Activated CD4-positive, alpha-beta memory T cell treated with anti-CD3 and anti-CD28 coated beads for 36 hours (primary cell): Measurements from ENCODE around the gene RANGAP1. TPM values are rescaled to one million over a fixed set of nuclear protein-coding genes. Genes with fewer than 3 reads are reported as not detected.

Experiments
- CTCF ChIA-PET: fragments of 350-600 bp; sonication (Branson Sonifier 250); formaldehyde crosslinking; loops from one replicate; lab custom pipeline; 2021; ENCODE audit warnings: antibody characterized with exemption, inconsistent platforms; lab: Charles Lee
- POLR2A ChIA-PET: fragments of 350-600 bp; sonication (Branson Sonifier 250); formaldehyde crosslinking; loops from one replicate; lab custom pipeline; 2021; ENCODE audit warnings: antibody characterized with exemption; lab: Charles Lee
- DNase-seq: peaks from one replicate; pipeline ENCODE4 v3.0.0-alpha.2; 2020
- H3K27ac Mint-ChIP-seq: one replicate; pipeline ENCODE4 v1.8.0; 2021; ENCODE audit warnings: mixed read lengths
- H3K27me3 Mint-ChIP-seq: one replicate; pipeline ENCODE4 v1.8.0; 2021; ENCODE audit warnings: mixed read lengths
- H3K36me3 Mint-ChIP-seq: one replicate; pipeline ENCODE4 v1.8.0; 2021; ENCODE audit warnings: mixed read lengths
- H3K4me1 Mint-ChIP-seq: one replicate; pipeline ENCODE4 v1.8.0; 2021; ENCODE audit warnings: low read depth, mixed read lengths
- H3K4me3 Mint-ChIP-seq: one replicate; pipeline ENCODE4 v1.8.0; 2021; ENCODE audit warnings: mild to moderate bottlenecking, mixed read lengths
- H3K9me3 Mint-ChIP-seq: one replicate; pipeline ENCODE4 v1.8.0; 2021; ENCODE audit warnings: mixed read lengths
- intact Hi-C: fragments of 100-400 bp; cut with micrococcal nuclease; formaldehyde crosslinking; loops from one replicate; pipeline ENCODE4 v1.15.1; 2023
- microRNA-seq: library from miRNA; unstranded; fragments of <30 nt; microRNA quantifications from one replicate; pipeline ENCODE4 v1.2.0, GENCODE V29; 2022; ENCODE audit warnings: borderline number of aligned reads, borderline microRNAs expressed, borderline replicate concordance
- total RNA-seq, 2 experiments: library from RNA; stranded (reverse); gene quantifications; one replicate each; pipeline ENCODE4 v1.2.3, GENCODE V29; 2021

The RANGAP1 gene
- total RNA-seq, 2 experiments from 2014 or later: 154 to 156 TPM

GRCh38 chr22:41204992-41205900, 80.7 kb downstream of the RANGAP1 start, which contains the start of gene L3MBTL2:
TSS of gene L3MBTL2 (plus strand) at chr22:41205312. CDS start at chr22:41205363, 51 bp downstream.
- H3K9me3 Mint-ChIP-seq: no peaks in the 10 kb centered on the region
- H3K27ac Mint-ChIP-seq: peak within 1 kb of the TSS; percentile 92
- H3K4me3 Mint-ChIP-seq: peak within 1 kb of the TSS; percentile 95
- H3K36me3 Mint-ChIP-seq: peaks cover 13% of the 10 kb centered on the region
- intact Hi-C loops: loop anchor here (5.0 kb wide), 2 partner anchors 82 to 177 kb away; partner anchors contain the start of genes RANGAP1 and TEF
- POLR2A ChIA-PET: no interaction called here
- no peaks in the 10 kb centered on the region for H3K27me3 Mint-ChIP-seq
- peaks cover 26% of the 10 kb centered on the region for H3K4me1 Mint-ChIP-seq
- CTCF ChIA-PET: no interaction called here
- DNase-seq: peak; percentile 99

DNA sequence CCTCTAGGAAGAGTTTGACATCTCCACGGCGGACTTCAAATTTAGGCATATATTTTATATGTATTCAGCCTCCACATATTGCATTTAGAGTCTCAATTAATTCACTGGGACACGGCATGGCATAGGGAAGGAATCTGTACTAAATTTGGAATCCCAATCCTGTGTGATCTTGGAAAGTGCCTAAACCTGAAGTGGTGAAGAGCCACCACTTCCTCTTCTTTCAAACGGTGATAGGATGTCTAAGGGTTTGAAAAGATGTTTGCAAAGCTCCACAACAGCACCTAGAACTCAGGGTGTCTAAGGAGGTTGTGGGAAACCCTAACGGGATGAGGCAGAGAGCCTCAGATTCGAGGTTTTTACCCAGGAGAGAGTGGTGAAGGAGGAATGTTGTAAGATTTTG, 81.9 kb downstream of the RANGAP1 start:
- Mint-ChIP-seq H3K27me3 (no peaks in the 10 kb centered on the region), H3K9me3 (no peaks in the 10 kb centered on the region), H3K36me3 (peaks cover 8% of the 10 kb centered on the region), H3K27ac (no peak overlapping the region), H3K4me1 (peaks cover 26% of the 10 kb centered on the region), H3K4me3 (no peak overlapping the region)
- intact Hi-C loops: no loop called here
- ChIA-PET POLR2A (no interaction called here), CTCF (no interaction called here)
- DNase-seq: no peak

DNA sequence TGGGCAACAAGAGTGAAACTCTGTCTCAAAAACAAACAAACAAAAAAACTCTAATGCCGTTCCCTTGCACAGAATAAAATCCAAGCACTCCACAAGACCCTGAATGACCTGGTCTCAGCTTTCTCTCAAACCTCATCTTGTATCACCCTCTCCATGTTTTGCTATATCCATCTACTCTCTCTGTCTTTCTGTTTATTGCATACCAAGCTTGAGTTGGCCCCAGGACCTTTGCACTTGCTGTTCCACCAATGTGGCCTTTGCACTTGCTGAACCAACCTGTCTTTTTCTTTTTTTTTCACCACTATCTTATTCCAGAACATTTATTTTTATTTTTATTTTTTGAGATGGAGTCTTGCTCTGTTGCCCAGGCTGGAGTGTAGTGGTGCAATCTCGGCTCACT, 82.9 kb downstream of the RANGAP1 start:
- ChIA-PET CTCF (interaction anchor here (0.7 kb wide), 1 partner anchor 269 kb away, joined by 4 read pairs; no protein-coding TSS in a partner anchor), POLR2A (no interaction called here)
- Mint-ChIP-seq H3K4me3 (no peak overlapping the region), H3K36me3 (peaks cover 8% of the 10 kb centered on the region), H3K27me3 (no peaks in the 10 kb centered on the region), H3K27ac (no peak overlapping the region), H3K4me1 (peaks cover 30% of the 10 kb centered on the region), H3K9me3 (no peaks in the 10 kb centered on the region)
- no peak for DNase-seq
- intact Hi-C loops: no loop called here

- H3K9me3 Mint-ChIP-seq: no peaks in the 10 kb centered on the region
- intact Hi-C loops: no loop called here
- CTCF ChIA-PET: no interaction called here
- no peak for DNase-seq
- H3K4me1 Mint-ChIP-seq: peaks cover 22% of the 10 kb centered on the region
- POLR2A ChIA-PET: no interaction called here
- no peaks in the 10 kb centered on the region for H3K27me3 Mint-ChIP-seq
- no peak overlapping the region for H3K27ac Mint-ChIP-seq
- no peak overlapping the region for H3K4me3 Mint-ChIP-seq
- H3K36me3 Mint-ChIP-seq: peaks cover 8% of the 10 kb centered on the region
These were observed 84.8 kb downstream of the RANGAP1 start for GRCh38 chr22:41201141-41201540.

- H3K36me3 Mint-ChIP-seq: no peaks in the 10 kb centered on the region
- intact Hi-C loops: loop anchor here (5.0 kb wide), 2 partner anchors 106 to 246 kb away; partner anchors contain the start of genes EP300 and RBX1
- CTCF ChIA-PET: interaction anchor here (0.7 to 3.6 kb wide), 5 partner anchors 9 to 275 kb away, joined by 3 to 12 read pairs (median 4); no protein-coding TSS in a partner anchor
- H3K27me3 Mint-ChIP-seq: no peaks in the 10 kb centered on the region
- POLR2A ChIA-PET: no interaction called here
- DNase-seq: peak; percentile 78
- H3K9me3 Mint-ChIP-seq: no peaks in the 10 kb centered on the region
- peak overlapping the region; percentile 84 for H3K4me3 Mint-ChIP-seq
- no peak overlapping the region for H3K27ac Mint-ChIP-seq
- peaks cover 9% of the 10 kb centered on the region for H3K4me1 Mint-ChIP-seq
These were observed 87.9 kb downstream of the RANGAP1 start for GRCh38 chr22:41198027-41198580.

GRCh38 chr22:41197038-41197972, 88.7 kb downstream of the RANGAP1 start:
- CTCF ChIA-PET: interaction anchor here (0.7 to 3.6 kb wide), 6 partner anchors 10 to 275 kb away, joined by 3 to 12 read pairs (median 6); no protein-coding TSS in a partner anchor
- intact Hi-C loops: loop anchor here (5.0 kb wide), 2 partner anchors 105 to 245 kb away; partner anchors contain the start of genes EP300 and RBX1
- no peak overlapping the region for H3K27ac Mint-ChIP-seq
- H3K4me3 Mint-ChIP-seq: peak overlapping the region; percentile 84
- H3K4me1 Mint-ChIP-seq: peaks cover 9% of the 10 kb centered on the region
- H3K36me3 Mint-ChIP-seq: no peaks in the 10 kb centered on the region
- no peaks in the 10 kb centered on the region for H3K9me3 Mint-ChIP-seq
- POLR2A ChIA-PET: interaction anchor here (0.6 kb wide), 1 partner anchor 16 kb away, joined by 4 read pairs; no protein-coding TSS in a partner anchor
- no peaks in the 10 kb centered on the region for H3K27me3 Mint-ChIP-seq
- DNase-seq: peak; percentile 85

Small RNAs within 50 kb of the gene (microRNA-seq; reads per million reads assigned to microRNA genes)
- not detected for gene MIR6889

Other genes starting within 250 kb of the RANGAP1 start
- 10 to 100 TPM; 35.6 to 39.9 TPM for gene EP300, start 193.6 kb downstream of the RANGAP1 start, total RNA-seq
- gene L3MBTL2, start 80.9 kb downstream of the RANGAP1 start, total RNA-seq: 10 to 100 TPM; 27.3 to 31.0 TPM
- under 1 TPM; 0.12 to 0.21 TPM for gene CHADL, start 45.3 kb downstream of the RANGAP1 start, total RNA-seq
- 10 to 100 TPM; 37.7 to 39.3 TPM for gene ZC3H7B, start 15.3 kb upstream of the RANGAP1 start, total RNA-seq
- gene TEF, start 95.8 kb upstream of the RANGAP1 start, total RNA-seq: 1 to 10 TPM; 1.4 to 1.6 TPM
- 10 to 100 TPM; 34.2 TPM for gene TOB2, start 160.6 kb upstream of the RANGAP1 start, total RNA-seq
- 10 to 100 TPM; 55.4 to 60.0 TPM for gene PHF5A, start 182.5 kb upstream of the RANGAP1 start, total RNA-seq
- gene ACO2, start 182.9 kb upstream of the RANGAP1 start, total RNA-seq: 100 to 1,000 TPM; 103 to 105 TPM